ENCODE results near the gene ZNRF3.
A peak's percentile ranks its signal among the peaks of the same experiment; 100 is the strongest.

ZNRF3 gene

GRCh38 chr22:29072979-29073617 lies 189.7 kb downstream of the ZNRF3 start, which contains the start of gene KREMEN1 (continued):
- TF ChIP-seq ZNF449 (tag by site-specific recombination; IDR thresholded peaks at IDR 0.05) (no peak), ZNF398 (tag by site-specific recombination; IDR thresholded peaks at IDR 0.05) (no peak), ZNF416 (tag by site-specific recombination; IDR thresholded peaks at IDR 0.05) (no peak), ZNF768 (tag by site-specific recombination; IDR thresholded peaks at IDR 0.05) (no peak)

- peak overlapping the region; percentile 63; the same call in 1 of the 2 replicates for H3K27ac ChIP-seq (ENCODE audit: extremely low read depth, low read depth, low read length)
- peak overlapping the region; percentile 65 for H3K4me3 ChIP-seq (ENCODE audit: low read depth, low read length)
- ChIA-PET POLR2A (no interaction called here), CTCF (interaction anchor here (0.7 kb wide), 1 partner anchor 87 kb away, joined by 3 read pairs; no protein-coding TSS in a partner anchor)
- H3K4me1 ChIP-seq (ENCODE audit: control insufficient read depth, insufficient read depth, low read length), result peaks cover 6% of the 10 kb centered on the region
- no peaks in the 10 kb centered on the region for H3K9me3 ChIP-seq (ENCODE audit: control insufficient read depth, insufficient read depth, low read depth, low read length)
- TF ChIP-seq EGR2 (tag by site-specific recombination; IDR thresholded peaks at IDR 0.05; ENCODE audit: low read depth), result 0 out of 2 replicates have a peak, but pooled peaks have one; percentile 13
- TF ChIP-seq WT1 (tag by site-specific recombination; IDR thresholded peaks at IDR 0.05), result peak; percentile 38; the same call in 1 of the 2 replicates
- peak; percentile 42 for TF ChIP-seq ZFHX2 (tag by site-specific recombination; conservative IDR thresholded peaks at IDR 0.05)
- TF ChIP-seq CTCF (tag by site-specific recombination; IDR thresholded peaks at IDR 0.05), result no peak
- TF ChIP-seq ZNF302 (tag by site-specific recombination; IDR thresholded peaks at IDR 0.05; ENCODE audit: low read depth), result no peak
- TF ChIP-seq ZNF664 (tag by site-specific recombination; IDR thresholded peaks at IDR 0.05), result no peak
- no peak for TF ChIP-seq TSHZ1 (tag by site-specific recombination; IDR thresholded peaks at IDR 0.05; ENCODE audit: borderline replicate concordance)
- H3K36me3 ChIP-seq (ENCODE audit: control insufficient read depth in 2 of 2, insufficient read depth in 1 of 2, low read length in 2 of 2), result no peaks in the 10 kb centered on the region; a peak in 1 of 3 replicates
These were observed 190.4 kb downstream of the ZNRF3 start for GRCh38 chr22:29073618-29074275.

GRCh38 chr22:29074276-29074772 lies 191.0 kb downstream of the ZNRF3 start:
- peaks cover 10% of the 10 kb centered on the region for H3K4me1 ChIP-seq (ENCODE audit: control insufficient read depth, insufficient read depth, low read length)
- H3K9me3 ChIP-seq (ENCODE audit: control insufficient read depth, insufficient read depth, low read depth, low read length), result no peaks in the 10 kb centered on the region
- TF ChIP-seq ZNF768 (tag by site-specific recombination; IDR thresholded peaks at IDR 0.05) (no peak), PRDM1 (tag by site-specific recombination; IDR thresholded peaks at IDR 0.05) (0 out of 2 replicates have a peak, but pooled peaks have one; percentile 24)
- no peak overlapping the region for H3K27ac ChIP-seq (ENCODE audit: extremely low read depth, low read depth, low read length)
- H3K4me3 ChIP-seq (ENCODE audit: low read depth, low read length), result no peak overlapping the region
- POLR2A ChIA-PET, result interaction anchor here (0.6 kb wide), 1 partner anchor 74 kb away, joined by 4 read pairs; no protein-coding TSS in a partner anchor
- no peaks in the 10 kb centered on the region; a peak in 1 of 3 replicates for H3K36me3 ChIP-seq (ENCODE audit: control insufficient read depth in 2 of 2, insufficient read depth in 1 of 2, low read length in 2 of 2)
- CTCF ChIA-PET, result interaction anchor here (0.7 to 1.3 kb wide), 2 partner anchors 86 to 218 kb away, joined by 3 read pairs; no protein-coding TSS in a partner anchor
